Neural cell (in vitro differentiated cells): ENCODE data around the gene IPO4.

Experiments
- EP300 ChIP-seq: fragments of 450-650 bp; conservative IDR thresholded peaks from 2 replicates; pipeline ENCODE4 v1.6.1; 2014; ENCODE audit warnings: antibody characterized with exemption, mild to moderate bottlenecking, moderate library complexity; ENCODE audit not compliant: poor library complexity, severe bottlenecking
- EZH2 ChIP-seq: fragments of 200-600, 300-800 bp; shearing (Covaris generic), sonication (generic); IDR thresholded peaks from 2 replicates; pipeline ENCODE4 v1.6.1; 2014; ENCODE audit warnings: antibody characterized with exemption, low read length, borderline replicate concordance, mild to moderate bottlenecking; ENCODE audit not compliant: insufficient read depth, poor library complexity, severe bottlenecking
- POLR2AphosphoS5 ChIP-seq: IDR thresholded peaks from 2 replicates; pipeline ENCODE4 v1.6.1; 2012
- RAD21 ChIP-seq: fragments of 450-650 bp; conservative IDR thresholded peaks from 2 replicates; pipeline ENCODE4 v1.6.1; 2014; ENCODE audit warnings: antibody characterized with exemption, mild to moderate bottlenecking, moderate library complexity
- TAF1 ChIP-seq: IDR thresholded peaks from 2 replicates; pipeline ENCODE4 v1.6.1; 2012; ENCODE audit warnings: low read depth
- TF ChIP-seq, protein P1 (sequence below): fragments of 450-650 bp; IDR thresholded peaks from 2 replicates; pipeline ENCODE4 v1.5.1; 2014; ENCODE audit warnings: antibody characterized with exemption, mild to moderate bottlenecking, moderate library complexity; ENCODE audit not compliant: poor library complexity, severe bottlenecking

GRCh38 chr14:24150567-24150966 is 38.0 kb downstream of the IPO4 start:
- TF ChIP-seq POLR2AphosphoS5 = no peak
- TF ChIP-seq, protein P1, sequence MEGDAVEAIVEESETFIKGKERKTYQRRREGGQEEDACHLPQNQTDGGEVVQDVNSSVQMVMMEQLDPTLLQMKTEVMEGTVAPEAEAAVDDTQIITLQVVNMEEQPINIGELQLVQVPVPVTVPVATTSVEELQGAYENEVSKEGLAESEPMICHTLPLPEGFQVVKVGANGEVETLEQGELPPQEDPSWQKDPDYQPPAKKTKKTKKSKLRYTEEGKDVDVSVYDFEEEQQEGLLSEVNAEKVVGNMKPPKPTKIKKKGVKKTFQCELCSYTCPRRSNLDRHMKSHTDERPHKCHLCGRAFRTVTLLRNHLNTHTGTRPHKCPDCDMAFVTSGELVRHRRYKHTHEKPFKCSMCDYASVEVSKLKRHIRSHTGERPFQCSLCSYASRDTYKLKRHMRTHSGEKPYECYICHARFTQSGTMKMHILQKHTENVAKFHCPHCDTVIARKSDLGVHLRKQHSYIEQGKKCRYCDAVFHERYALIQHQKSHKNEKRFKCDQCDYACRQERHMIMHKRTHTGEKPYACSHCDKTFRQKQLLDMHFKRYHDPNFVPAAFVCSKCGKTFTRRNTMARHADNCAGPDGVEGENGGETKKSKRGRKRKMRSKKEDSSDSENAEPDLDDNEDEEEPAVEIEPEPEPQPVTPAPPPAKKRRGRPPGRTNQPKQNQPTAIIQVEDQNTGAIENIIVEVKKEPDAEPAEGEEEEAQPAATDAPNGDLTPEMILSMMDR = no peak
- TF ChIP-seq RAD21 = no peak
- TF ChIP-seq EP300 = no peak
- no peak for TF ChIP-seq TAF1
- no peak for TF ChIP-seq EZH2
